Lower leg skin (tissue), 3 donors: ENCODE data around the gene TMEM198.

Experiments
- POLR2A ChIP-seq, 2 donors: fragments of 450-650 bp; IDR thresholded peaks; one replicate each; pipeline ENCODE4 v1.6.1; 2016 to 2017; ENCODE audit warnings: antibody characterized with exemption in 2 of 2, mild to moderate bottlenecking in 1 of 2, moderate library complexity in 1 of 2
- TF ChIP-seq, protein P1 (sequence below), 3 donors: fragments of 450-650 bp; IDR thresholded peaks; one replicate each; pipeline ENCODE4 v1.5.1; 2016; ENCODE audit warnings: antibody characterized with exemption in 3 of 3, mild to moderate bottlenecking in 3 of 3, moderate library complexity in 2 of 3

DNA sequence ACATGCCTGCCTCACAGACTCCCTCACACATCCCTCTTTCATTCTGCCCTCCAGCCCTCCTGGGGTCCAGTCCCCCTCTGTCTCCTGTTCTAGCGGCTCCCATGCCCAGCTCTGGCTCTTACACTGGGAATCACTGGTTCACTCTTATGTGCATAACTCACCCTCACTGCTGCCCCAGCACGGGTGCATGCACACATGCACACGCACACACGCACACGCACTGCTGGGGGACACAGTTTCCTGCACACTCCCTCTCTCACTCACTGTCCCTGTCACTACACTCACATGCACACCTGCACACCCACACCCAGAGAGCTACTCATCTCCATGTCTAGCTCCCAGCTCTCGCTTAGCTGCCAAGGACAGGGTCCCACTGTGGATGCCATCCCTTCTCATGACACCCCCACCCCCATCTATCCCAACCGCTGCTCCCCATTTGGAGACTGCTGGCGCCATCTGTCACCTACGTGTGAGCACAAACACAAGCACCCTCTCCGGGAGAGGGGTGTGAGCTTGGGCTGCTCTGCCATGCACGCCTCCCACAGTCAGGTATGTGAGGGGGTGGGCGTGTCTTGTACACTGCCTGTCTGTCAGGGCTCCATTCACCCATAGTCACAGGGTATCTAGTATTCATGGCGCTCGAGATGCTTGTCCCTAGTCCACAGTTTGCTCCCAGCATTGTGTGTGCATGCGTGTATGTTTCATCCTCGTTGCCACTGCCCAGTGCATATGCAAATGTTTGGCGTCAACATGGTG, 27.8 kb upstream of the TMEM198 start:
- TF ChIP-seq, protein P1, sequence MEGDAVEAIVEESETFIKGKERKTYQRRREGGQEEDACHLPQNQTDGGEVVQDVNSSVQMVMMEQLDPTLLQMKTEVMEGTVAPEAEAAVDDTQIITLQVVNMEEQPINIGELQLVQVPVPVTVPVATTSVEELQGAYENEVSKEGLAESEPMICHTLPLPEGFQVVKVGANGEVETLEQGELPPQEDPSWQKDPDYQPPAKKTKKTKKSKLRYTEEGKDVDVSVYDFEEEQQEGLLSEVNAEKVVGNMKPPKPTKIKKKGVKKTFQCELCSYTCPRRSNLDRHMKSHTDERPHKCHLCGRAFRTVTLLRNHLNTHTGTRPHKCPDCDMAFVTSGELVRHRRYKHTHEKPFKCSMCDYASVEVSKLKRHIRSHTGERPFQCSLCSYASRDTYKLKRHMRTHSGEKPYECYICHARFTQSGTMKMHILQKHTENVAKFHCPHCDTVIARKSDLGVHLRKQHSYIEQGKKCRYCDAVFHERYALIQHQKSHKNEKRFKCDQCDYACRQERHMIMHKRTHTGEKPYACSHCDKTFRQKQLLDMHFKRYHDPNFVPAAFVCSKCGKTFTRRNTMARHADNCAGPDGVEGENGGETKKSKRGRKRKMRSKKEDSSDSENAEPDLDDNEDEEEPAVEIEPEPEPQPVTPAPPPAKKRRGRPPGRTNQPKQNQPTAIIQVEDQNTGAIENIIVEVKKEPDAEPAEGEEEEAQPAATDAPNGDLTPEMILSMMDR (IDR thresholded peaks at IDR 0.05): no peak
- no peak for TF ChIP-seq POLR2A (IDR thresholded peaks at IDR 0.05)
